SKM-1 treated with dmso at 0.1 percent for 144 hours (cell line): ENCODE measurements around the gene FMNL2.
"Not testable (repeated sequence)": the region's sequence is repeated elsewhere in the genome, so short reads cannot be mapped to it uniquely, and the experiment has no call there.

Experiments
- DNase-seq: peaks from one replicate; lab custom pipeline; 2025; ENCODE audit not compliant: unreplicated experiment; lab: John Stamatoyannopoulos, UW

Gene FMNL2

DNA sequence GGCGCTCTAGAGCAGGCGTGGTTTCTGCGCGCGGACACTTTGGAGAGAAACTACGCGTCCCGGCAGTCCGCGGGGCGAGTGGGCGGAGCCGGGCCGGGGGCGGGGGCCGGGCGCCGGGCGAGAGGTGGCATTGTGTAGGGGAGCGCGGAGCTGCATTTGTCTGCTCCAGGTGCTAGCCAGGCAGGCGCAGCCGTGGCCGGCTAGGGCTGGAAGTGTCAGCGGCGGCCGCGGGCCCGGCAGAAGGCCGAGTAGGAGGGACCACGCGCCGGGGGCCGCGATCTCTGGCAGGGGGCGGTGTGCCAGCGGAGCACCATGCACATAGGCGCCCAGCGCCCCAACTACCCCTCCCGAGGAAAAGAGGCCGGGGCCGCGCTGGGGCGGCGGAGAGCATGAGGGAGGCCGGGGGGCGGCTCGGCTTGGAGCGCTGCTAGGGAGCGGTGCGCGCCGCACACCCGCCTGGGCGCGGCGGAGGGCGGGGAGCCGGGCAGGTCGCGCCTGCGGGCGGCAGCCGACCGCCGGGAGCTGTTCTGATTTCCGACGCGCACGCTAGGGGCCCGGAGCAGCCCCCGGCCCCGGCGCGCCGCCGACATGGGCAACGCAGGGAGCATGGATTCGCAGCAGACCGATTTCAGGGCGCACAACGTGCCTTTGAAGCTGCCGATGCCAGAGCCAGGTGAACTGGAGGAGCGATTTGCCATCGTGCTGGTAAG lies at the start of gene FMNL2:
FMNL2 (plus strand) TSS at position 159 of the 710 bp plus-strand sequence.
- peak; percentile 64 for DNase-seq

DNA sequence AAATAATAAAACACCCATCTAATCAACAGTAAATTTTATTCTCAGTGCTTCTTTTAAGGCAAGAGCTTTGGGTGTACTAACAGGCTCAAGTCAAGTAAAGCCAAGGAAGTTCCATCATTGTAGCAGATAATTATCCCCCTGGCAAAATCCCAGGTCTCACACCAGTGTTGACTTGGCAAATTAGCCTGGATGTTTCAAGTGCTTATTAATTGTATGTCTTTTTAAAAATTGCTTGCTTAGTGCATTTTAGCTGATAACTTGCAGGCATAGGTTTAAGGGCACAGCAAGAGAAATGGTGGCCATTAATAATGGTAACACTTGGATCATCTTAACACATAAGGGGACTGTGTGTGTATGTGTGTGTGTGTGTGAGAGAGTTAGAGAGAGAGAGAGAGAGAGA lies 42.0 kb upstream of the FMNL2 start:
- DNase-seq = no peak

DNA sequence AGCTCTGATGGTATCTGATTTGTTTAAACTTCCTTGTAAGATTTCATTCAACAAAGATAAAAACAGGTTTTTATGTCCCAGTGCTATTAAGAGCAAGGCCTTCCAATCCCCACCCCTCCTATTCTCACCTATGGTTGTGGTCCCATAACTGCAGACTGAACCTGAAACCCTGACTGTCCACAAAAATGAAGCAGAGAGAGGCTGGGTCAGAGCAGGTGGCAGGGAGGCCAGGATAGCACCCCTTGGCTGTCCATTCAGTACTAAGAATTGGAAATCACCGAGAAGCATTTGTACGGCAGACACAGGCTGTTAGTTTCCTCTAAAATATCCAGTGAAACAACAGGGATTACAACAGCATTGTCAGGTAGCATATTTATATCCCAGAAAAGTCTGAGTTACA lies 37.3 kb upstream of the FMNL2 start:
- DNase-seq = no peak

DNA sequence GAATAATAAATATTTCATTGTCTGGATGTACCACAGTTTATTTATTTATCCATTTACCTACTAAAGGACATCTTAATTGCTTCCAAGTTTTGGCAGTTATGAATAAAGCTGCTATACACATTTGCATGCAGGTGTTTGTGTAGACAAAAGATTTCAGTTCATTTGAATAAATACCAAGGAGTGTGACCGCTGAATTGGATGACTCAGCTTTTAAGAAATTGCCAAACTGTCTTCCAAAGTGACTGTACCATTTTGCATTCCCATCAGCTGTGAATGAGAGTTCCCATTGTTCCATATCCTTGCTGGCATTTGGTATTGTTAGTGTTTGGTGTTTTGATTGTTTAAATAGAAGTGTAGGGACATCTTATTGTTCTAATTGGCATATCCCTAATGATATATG lies 36.2 kb upstream of the FMNL2 start:
- DNase-seq = no peak

DNA sequence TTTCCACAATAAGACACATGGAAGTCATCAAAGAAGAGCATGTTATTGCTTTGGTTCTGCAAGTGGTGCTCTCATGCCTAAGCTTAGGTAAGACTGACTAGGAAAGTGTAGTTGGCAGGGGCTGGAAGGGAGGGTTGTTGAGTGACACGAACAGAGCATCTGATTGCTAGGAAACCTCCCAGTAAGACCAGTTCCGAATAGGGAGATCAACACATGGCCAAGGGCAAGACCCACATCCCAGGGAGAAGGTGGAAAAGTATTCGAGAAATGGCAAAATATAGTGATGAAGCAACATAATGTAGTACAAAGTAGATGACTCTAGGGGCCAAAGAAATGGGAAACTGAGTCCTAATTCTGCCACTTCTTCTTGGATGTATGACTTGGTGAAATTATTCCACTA lies 33.8 kb upstream of the FMNL2 start:
- no peak for DNase-seq

DNA sequence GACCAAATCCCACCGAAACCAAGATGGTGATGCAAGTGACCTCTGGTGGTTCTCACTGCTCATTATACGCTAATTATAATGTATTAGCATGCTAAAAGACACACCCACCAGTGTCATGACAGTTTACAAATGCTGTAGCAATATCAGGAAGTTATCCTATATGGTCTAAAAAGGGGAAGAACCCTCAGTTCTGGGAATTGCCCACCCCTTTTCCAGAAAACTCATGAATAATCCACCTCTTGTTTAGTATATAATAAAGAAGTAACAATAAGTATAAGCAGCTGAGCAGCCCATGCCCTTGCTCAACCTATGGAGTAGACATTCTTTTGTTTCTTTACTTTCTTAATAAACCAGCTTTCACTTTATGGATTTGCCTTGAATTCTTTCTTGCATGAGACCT lies 31.0 kb upstream of the FMNL2 start:
- DNase-seq = no peak

DNA sequence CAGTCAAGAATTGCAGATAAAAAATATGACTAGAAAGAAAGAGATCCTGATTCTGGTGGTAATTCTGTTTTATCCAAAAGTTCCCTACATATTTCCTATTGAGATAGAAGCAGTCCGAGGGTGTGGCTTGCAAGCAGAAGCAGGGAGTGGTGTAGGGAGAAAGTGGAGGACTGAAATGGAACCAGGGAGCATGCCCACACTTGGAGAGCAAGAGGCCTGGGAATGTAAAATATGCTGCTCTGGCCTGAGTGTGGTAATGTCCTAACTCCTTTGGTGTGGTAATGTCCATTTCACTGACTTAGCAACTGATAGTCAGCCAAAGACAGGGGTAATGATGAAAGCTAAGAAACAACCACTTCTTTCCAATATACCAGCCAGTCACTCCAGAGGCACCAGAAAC lies 30.1 kb upstream of the FMNL2 start:
- no peak for DNase-seq

DNA sequence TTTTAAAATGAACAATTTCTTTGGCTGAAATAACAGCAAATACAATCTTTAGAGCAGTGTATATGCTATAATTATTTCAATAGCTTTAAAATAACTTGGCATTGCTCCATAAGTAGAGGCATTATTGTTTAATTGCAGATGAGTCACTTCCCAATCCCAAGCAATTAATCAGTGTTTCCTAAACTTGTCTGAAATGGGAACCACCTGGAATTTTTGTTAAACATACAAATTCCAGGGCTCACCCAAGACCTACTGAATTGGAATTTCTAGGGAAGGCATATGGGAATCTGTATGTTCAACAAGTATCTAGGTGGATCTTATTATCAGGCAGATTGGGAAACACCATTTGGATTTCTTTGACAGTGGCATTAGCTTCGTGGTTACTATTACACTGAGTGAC lies 27.1 kb upstream of the FMNL2 start:
- no peak for DNase-seq

DNA sequence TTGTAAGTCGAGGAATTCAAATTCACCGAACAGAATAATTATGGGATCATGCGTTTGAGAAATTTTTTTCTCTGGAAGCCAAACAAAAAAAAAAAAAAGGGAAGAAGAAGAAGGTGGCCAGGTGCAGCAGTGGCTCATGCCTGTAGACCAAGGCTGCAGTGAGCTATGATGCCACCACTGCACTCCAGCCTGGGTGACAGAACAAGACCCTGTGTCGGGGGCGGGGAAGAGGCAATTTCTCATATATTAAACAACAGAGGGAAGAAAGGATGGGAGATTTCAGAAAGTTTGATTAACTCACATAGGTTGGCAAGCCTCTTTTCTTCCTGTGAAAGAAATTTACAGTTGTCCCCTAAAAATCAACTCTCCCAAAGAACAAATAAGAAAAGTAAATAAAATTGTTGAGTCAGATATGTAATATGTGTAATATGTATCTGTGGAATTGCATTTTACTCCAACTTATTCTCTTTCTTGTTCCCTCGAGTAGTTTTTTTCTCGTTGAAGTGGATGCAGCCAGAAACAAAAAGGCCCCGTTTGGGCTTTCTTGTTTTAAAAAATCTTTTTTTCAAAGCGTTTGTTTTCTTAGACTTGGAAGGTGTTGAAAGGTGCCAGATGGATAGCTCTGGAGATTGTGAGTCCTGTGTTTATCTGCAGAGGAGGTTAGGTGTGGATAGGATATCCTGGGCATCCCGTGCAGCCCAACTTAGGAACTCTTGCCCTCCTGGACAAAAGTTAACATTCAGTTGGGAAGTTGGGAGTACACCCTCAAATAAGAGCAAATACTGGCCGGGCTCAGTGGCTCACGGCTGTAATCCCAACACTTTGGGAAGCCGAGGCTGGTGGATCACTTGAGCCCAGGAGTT lies 25.4 kb upstream of the FMNL2 start:
- DNase-seq = no peak

DNA sequence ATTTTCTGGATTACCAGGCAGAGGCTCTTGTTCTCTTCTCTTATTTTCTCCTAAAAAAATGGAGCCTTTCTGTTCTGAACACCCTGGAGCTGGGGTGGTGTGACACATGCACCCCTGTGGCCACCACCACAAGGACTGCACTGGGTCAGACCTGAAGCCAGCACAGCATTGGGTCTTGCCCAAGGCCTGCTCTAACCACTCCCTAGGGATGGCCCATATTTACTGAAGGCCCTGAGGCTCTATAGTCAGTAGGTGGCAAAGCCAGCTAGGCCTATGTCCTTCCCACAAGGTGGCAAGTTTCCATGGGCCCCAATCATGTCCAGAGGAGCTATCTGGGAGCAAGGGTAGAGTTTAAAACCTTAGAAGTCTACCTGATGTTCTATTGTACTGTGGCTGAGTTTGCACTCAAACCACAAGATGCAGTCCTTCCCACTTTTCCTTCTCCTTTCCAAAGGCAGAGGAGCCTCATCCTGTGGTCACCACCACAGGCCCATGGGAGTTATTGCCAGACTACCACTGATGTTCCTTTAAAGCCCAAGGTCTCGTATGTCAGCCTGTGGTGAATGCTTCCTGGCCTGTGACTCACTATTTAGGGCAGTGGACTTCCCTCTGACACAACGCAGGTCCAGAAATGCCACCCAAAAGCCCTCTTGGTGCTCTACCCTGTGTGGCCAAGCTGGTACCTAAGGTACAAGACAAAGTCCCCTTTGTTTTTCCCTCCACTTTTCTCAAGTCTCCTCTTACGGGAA lies 15.0 kb upstream of the FMNL2 start:
- DNase-seq = no peak

DNA sequence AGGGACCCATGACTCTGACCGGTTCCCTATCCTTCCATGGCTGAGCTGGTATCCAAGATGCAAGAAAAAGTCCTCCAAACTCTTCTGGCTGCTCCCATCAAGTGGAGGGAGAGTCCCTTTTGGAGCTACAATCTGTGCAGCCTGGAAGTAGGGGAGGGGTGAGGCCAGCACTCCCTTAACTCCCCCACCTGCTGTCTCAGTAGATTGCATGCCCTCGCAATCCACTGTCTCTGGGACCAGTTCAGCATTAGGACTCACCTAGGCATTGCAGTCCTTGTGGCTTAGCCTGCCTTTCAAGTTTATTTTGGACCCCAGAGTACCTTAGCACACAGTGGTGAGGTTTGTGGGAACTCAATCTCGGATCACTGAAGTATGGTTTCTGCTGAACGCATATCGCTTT lies 14.2 kb upstream of the FMNL2 start:
- no peak for DNase-seq

DNA sequence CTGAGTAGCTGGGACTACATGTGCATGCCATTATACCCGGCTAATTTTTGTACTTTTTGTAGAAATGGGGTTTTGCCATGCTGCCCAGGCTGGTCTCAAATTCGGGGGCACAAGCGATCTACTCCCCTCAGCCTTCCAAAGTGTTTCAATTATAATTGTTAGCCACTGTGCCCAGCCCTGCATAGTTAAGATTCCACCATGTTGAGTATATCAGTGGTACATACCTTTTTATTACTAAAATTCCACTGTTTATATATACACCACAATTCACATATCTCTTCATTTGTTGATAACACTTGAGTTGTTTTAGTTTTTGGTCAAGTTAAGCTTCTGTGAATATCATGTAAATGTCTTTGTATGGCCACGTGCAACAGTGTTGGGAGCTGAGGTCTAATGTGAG lies 12.8 kb upstream of the FMNL2 start:
- no peak for DNase-seq

DNA sequence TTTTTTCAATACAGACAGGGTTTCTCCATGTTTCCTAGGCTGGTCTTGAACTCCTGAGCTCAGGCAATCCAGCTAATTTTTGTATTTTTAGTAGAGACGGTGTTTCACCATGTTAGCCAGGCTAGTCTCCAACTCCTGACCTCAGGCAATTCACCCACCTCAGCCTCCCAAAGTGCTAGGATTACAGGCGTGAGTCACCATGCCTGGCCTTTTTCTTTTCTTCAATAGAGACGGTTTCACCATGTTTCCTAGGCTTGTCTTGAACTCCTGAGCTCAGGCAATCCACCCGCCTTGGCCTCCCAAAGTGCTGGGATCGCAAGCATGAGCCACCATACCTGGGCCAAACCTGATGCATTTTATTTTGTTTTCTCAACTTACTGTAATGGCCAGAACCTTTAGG lies 9.8 kb upstream of the FMNL2 start:
- DNase-seq = not testable (repeated sequence)

DNA sequence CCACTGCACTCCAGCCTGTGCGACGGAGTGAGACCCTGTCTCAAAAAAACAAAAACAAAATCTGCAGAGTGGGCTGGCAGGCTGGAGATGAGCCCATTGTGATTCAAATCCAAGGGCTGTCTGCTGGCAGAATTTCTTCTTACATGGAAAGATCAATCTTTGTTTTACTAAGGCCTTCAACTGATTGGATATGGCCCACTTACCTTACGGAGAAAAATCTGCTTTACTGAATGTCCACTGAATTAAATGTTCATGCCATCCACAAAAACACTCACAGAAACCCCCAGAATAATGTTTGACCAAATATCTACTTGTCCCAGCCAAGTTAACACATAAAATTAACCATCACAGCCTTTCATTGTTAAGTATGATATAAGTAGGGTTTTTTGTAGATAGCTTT lies 8.3 kb upstream of the FMNL2 start:
- no peak for DNase-seq

DNA sequence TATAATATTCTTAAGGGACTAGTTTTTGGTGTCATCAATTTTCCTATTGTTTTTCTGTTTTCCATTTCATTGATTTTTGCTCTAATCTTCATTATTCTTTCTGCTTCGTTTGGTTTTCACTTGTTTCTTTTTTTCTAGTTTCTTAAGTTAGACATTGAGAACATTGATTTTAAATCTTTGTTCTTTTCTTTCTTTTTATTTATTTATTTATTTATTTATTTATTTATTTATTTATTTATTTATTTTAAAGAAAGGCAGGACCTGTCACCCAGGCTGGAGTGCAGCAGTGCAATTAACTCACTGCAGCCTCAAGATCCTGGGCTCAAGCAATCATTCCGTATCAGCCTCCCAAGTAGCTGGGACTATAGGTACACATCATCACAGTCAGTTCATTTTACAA lies 7.0 kb upstream of the FMNL2 start:
- no peak for DNase-seq

DNA sequence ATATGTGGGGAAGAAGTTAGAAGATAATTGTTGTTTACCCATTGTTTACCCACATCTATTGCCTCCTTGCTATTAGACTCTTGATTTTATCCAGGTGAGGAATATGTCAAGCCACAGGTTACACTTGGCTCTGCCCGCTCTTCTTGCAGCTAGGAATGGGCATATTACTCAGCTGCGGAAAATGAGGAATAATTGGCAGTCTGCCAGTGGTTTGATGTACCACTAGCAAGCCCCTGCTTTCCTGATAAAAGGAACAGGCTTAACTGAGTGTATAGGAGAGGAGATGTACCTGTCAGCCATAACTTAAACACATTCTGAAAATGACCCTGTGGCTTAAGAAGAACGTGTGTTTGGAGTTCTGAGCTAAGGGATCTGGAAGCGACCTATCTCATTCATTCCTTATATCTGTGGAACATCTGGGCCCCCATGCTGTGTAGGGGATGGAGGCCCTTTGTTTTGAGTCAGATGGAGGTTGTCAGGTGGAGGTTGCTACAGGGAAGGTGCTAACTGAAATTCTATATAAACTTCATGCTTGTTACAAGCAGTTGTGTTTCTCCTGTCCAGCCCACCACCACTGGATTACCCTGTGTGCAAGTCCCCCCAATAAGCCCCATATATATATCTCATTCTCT lies 4.6 kb upstream of the FMNL2 start:
- DNase-seq = no peak

DNA sequence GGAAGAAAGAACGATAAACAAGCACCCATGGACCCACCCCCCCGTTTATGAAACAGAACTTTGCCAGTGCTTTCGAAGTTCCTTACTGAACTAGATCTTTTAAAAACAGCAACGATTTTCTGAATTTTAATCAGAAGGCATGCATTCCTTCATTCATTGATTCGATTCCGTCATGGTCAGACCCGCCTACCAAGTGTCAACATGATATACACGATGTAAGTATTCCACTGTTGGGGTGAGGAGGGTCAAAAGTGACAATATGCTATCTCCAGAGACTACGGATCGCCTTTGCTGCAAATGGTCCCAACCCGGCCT lies 316 bp upstream of the FMNL2 start:
- no peak for DNase-seq

DNA sequence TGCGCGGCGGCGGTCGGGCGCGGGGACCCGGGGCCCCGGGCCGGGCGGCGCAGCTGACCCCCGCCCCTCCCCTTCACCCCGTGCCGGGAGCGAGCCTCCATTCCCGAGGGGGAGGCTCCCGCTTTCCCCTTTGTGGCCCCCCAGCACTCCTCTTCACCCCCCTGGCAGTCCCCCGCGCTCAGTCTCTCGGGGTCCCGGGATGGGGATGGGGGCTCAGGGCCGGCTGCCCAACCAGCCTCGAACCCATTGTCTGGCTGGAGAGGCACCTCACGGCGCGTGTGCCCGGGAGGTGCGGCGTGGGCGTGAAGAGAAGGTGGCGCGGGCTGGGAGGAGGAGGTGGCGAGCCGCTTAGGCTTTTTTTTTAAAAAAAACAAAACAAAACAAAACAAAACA lies 748 bp downstream of the FMNL2 start:
- no peak for DNase-seq

DNA sequence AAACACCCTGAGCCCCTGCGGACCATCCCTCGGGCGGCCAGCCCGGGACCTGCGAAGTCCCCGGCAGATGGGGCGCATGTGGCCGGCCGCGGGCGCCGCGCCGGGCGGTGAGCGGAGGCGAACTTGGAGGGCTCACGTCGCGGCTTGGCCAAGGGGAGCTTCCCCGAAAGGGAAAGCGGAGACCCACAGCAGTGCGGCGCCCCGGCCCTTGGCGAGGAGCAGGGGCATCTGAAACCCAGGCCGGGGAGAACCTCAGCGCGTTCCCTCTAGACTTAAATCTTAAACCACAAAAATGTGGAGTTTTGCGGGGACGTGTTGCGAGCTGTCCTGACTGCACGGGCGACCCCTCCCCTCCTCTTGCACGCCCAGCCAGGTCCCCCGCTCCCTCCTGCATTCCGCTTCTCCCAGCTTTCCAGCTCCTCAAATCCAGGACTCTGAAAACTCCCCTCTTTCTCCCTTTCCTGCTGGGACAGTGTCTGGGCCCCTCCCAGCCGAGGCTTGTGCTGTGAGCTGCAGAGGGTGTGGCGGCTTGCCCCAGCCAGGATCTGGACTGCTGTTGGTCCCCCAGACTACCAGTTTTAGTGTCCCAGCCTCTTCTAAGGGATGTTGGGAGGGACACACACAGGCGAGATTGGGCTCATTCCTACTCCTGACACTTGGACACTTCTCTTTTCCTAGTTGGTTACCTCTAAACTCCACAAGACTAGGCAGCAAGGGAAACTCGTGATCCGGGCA lies 1.3 kb downstream of the FMNL2 start:
- DNase-seq = no peak

DNA sequence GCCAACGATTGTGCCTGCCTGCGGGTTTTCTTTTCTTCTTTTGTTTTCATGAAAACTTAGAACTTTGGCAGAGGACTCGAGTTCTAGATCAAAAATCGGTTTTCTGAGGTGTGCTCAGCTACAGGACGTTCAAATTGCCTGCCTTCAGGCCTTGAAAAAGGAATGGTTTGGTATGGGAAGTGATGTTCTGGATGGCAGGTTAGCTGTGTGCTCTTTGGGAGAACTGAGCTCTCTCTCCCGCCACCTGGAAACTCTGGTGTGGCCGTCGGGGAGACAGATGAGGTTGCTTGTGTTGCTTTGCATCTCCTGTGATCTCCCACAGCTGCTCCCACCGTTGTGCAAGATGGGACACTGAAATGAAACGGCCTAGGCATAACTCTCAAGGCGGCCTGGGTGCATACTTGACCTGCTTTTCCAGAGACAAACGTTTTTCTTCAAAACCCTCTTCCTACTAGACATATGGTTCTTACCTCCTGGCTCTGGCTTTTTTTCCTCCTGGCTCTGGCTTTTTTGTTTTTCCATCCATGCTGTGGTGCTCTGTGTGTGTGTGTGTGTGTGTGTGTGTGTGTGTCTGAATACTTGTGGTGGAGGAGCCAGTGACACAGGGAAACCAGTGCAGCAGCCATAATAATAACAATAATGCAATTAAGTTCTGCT lies 2.0 kb downstream of the FMNL2 start:
- no peak for DNase-seq
